DMS53 treated with DMSO at 0.1 percent for 48 hours (cell line): Measurements from ENCODE around the gene UNK.
"Not testable (repeated sequence)": the region's sequence is repeated elsewhere in the genome, so short reads cannot be mapped to it uniquely, and the experiment has no call there.

Source experiments
- DNase-seq: peaks from one replicate; lab custom pipeline; 2025; ENCODE audit not compliant: unreplicated experiment; lab: John Stamatoyannopoulos, UW

The UNK gene

DNA sequence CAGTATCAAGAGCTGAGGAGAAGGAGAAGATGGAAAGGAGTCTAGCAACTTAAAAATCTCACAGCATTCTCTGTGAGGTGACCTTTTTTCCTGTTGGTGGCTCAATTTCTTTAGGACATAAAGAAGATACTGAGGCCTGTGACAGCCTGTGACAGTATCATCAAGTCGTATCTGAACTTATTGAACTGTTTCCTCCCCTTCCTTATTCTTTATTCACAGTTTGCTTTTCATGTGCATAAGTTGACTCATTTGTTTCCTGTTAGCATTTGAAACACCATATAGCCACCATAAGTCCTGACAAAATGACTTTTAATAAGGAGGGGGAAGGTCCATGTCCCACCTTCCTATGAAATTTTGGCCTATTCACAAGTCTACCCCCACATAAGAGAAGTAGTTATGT, 8.9 kb downstream of the UNK start:
- DNase-seq, result no peak

DNA sequence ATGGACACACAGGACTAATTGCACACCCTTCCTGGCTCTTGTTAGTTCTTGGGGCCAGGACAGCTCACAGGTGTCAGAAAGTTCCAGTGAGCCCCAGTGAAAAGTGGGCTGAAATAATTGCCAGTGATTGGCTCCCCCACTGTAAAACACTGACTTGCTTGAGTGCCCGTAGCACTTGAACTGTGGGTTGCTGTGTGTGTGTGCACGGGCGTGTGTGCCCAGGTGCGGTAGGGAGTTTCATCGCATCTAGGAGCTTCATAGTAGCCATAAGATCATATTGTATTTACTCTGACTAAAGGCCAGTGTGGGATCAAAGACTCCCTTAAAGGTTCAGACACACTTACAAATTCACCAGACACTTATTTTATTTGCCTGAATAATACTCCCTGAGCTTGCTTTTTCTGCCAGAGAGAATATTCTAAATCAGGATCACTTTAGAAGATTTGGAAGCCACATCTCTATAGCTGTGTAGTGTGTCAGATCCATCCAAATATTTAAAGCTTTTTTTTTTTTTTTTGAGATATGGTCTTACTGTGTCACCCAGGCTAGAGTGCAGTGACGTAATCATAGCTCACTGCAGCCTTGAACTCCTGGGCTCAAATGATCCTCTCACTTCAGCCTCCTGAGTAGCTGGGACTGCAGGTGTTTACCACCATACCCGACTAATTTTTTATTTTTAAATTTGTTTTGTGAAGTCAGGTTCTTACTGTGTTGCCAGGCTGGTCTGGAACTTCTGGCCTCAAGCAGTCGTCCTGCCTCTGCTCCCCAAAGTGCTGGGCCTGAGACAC, 11.4 kb downstream of the UNK start:
- DNase-seq, result no peak

DNA sequence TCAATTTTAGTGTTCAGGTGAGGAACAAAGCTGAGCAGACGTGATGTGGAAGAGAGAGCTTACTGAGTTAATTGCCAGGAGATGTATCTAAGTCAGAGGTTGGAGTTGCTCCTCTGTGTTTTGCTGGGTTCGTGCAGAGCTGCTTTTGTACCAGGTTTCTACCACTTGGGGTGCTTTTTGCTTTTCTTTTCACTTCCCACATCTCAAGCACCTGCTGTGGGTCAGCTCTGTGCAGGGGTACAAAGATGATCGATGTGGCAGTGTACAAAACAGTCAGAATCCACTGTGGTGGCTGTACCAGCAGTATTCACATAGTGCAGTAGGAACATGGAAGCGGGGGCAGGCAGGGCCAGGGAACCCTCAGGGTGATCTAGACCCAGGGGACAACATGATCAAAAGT, 14.8 kb downstream of the UNK start:
- no peak for DNase-seq

DNA sequence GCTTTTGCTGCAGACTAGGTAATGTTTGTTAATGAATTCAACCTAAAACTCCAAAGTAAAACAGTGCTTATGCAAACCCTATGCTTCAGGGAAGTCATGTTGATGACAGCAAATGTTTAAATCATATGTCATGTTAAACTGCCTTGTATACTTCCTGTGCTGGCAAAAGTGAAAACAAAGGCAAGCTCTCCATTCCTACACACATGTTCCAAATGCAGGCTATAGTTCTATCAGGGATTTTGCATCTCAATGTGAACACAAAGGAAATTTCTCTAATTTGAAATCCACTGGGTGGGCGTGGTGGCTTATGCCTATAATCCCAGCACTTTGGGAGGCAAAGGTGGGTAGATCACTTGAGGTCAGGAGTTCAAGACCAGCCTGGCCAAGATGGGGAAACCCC, 19.3 kb downstream of the UNK start:
- no peak for DNase-seq

DNA sequence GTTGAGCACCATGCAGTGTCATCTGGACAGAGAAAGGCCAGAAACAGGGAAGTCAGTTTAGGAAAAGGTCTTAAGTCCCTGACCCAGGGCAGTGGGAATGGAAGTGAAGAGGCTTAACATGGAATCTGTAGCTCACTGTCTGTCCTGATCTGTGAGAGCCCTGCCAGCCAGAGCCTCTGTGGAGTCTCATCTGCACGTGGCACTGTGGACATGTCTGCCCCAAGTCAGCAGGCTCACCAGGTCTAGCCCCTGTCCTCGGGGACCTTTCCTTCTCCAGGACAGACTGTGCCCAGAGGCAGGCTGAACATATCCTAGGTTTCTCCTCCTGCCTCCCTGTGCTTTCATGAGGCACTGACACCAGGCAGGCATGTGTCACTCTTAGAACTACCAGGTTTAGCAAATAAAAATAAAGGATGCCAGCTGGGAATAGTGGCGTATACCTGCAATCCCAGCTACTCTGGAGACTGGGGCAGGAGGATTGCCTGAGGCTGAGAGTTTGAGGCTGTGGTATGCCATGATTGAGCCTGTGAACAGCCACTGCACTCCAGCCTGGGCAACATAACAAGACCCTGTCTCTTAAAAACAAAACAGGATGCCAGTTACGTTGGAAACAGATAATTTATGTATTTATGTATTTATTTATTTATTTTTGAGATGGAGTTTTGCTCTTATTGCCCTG, 22.4 kb downstream of the UNK start:
- no peak for DNase-seq

DNA sequence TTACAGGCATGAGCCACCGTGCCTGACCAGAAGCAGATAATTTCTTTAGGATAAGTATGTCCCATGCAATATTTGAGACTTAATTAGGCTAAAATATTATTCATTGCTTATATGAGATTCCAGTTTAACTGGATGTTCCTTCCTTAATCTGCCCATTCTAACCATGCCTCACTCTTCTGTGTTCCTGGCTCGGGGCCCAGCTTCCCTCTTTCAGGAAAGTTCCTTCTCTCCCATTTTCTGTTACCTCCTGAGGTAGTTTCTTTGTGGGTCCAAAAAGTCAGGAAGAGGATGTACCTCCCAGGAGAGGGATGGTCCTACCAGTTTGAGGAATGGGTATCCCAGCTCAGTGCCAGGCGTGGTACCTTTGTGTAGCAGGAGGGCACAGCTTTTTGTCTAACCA, 23.3 kb downstream of the UNK start:
- no peak for DNase-seq

DNA sequence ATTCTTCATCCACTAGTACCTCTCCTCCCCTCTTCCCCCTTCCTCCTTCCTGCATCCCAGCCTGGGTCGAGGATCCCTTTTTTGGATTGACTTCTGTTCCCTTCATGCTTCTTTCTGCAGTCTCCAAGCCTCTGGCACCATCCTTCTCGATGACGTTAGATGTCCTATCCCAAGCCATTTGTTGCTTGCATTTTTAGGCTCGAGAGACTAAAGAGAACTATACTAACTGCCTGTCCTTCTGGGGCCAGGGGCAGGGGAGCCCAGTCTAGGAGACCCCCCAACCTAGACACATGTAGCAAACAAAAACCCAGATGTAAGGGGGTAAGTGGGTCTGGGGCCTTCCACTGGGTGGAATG, 23.9 kb downstream of the UNK start:
- no peak for DNase-seq

DNA sequence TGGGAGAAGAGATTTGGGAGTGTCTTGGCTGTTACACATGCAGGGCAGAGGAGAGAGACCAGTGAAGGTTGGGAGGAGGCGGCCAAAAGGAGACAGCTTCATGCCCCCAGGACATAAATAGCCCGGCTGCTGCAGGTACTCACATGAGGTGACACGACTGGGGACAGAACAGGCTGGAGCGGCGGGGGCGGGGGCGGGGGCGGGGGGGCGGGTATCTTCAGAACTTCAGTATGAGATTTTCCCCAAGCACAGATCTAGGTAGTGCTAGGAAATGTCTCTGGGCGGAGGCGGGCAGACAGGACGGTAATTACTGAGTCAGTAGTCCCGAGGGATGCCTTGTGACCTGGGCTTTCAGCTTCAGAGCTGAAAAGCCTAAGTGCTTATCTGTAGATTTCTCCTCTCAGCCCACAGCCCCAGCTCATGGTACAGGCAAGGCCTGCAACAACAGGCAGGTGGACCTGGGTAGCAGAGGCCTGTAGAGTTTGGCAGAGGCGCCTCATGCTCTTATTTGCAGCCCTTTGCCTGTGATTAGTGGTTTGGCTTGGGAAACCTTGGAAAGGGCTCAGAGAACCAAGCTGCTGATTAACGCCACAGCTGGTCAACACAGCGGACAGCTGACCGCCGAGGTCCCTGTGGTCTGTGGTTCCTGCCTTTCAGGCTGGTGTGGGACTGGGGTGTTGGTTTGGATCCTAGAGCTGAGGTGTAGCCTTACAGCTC, 24.5 kb downstream of the UNK start:
- DNase-seq, result no peak

DNA sequence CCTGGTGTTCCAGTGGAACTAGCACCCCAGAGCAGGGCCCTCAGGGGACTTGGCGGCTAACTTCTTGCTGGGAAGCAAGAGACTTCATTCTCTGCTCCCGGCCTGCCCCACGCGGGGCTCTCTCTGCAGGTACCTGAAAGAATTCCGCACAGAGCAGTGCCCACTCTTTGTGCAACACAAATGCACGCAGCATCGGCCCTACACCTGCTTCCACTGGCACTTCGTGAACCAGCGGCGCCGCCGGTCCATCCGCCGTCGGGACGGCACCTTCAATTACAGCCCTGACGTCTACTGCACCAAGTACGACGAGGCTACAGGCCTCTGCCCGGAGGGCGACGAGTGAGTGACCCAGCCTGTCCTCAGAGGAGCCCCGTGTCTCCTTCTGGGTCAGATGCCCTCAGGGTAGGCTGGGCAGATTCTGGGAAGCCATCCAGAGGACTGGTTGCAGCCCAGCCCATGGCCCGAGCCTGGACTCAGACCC, 25.1 kb downstream of the UNK start:
- DNase-seq, result no peak

DNA sequence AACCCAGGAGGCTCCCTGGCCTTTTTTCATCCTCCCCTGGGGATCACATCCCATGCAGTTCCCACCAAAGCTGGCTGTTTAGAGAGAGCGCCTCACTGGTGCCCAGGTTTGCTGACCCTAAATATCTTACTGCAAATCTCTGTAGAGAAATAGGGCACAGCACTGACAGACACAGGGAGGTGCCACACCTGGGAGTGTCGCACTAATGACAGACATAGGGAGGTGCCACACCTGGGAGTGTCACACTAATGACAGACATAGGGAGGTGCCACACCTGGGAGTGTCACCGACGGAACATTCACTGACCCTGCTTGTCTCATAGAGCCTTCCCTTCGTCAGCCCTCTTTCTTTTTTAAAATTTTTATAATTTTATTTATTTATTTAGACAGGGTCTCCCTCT, 25.6 kb downstream of the UNK start:
- DNase-seq, result no peak

DNA sequence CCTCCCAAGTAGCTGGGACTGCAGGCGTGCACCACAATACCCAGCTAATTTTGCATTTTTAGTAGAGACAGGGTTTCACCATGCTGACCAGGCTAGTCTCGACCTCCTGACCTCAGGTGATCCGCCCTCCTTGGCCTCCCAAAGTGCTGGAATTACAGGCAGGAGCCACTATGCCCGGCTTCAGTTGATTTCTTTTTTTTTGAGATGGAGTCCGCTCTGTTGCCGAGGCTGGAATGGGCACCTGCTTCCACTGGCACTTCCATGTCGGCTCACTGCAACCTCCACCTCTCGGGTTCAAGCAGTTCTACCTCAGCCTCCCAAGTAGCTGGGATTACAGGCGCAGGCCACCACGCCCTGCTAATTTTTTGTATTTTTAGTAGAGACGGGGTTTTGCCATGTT, 26.1 kb downstream of the UNK start:
- DNase-seq, result not testable (repeated sequence)

DNA sequence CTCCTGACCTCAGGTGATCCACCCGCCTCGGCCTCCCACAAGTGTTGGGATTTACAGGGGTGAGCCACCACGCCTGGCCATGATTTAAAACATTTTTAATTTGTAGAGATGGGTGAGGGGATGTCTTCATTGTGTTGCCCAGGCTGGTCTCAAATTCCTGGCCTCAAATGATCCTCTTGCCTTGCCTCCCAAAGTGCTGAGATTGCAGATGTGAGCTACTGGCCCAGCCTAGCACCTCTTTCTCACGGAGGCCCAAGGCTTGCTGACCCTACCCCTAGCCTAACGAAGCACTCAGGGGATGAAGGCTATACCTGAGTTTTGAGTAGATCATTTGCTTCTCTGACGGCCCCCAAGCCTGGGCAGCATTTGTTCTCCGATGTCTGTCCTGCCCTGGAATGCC, 26.6 kb downstream of the UNK start:
- DNase-seq, result no peak

DNA sequence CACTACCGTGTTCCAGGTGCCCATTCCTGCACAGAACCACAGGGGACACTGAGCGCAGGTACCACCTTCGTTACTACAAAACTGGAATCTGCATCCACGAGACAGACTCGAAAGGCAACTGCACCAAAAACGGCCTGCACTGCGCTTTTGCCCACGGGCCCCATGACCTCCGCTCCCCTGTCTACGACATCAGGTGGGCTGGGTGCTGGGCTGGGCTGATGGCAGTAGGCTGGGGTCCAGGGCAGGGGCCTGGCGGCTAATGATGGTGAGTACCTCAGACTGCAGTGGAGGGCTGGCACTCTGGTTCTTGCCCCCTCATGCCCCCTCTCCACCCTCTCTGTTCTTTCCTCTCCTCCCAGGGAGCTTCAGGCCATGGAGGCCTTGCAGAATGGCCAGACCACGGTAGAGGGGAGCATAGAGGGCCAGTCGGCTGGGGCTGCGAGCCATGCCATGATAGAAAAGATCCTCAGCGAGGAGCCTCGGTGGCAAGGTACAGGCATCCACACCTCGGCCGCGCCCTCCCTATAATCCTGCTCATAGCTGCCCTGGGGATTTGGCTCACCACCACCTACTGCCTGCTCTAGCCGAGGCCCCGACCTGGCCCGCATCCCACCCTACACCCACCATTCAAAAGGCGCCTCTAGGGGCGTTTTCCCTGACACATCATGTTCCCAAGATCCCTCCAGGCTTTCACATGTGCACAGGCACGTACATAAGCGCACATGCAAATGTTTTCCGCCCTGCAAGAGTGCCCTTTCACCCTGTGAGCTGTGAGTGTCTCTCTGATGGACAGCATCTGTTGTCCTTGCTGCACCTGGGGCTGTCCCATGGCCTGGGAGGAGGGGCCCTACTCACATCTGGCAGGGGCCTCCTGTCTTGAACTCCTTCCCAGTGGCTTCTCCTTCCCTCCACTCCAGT, 27.7 kb downstream of the UNK start:
- no peak for DNase-seq

DNA sequence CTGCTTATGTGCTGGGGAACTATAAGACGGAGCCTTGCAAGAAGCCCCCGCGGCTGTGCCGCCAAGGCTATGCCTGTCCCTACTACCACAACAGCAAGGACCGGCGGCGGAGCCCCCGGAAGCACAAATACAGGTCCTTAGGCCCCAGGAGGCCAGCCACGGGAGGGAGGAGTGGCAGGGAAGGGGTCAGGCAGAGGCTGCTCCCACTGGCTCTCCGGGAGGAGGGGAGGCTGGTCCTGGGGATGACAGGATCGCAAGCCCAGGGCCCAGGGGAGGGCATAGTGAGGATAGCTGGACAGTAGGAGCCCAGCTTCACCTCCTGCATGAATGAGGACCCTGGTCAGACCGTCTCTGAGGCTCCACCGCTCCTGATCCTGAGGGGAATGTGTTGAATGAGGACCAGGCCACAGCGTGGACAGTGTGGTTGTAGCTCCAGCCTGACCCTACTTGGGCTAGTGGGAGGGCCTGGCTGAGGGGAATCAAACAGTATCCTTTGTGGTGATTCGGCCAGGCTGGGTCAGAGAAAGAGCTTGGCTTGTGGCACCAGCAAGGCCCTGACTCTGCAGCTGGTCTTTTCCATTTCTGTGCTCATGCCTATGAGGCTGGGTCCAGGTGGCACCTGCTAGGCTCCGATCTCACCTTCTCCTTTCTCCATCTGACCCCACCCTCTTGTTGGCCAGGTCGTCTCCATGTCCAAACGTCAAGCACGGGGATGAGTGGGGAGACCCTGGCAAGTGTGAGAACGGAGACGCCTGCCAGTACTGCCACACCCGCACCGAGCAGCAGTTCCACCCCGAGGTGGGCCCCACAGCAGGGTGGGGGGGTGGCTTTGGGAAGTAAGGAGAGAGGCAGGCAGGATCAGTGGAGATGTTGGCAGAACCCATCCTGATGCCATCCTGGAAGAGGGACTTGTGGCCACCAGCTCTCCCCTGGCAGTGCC, 28.7 kb downstream of the UNK start:
- DNase-seq, result no peak

DNA sequence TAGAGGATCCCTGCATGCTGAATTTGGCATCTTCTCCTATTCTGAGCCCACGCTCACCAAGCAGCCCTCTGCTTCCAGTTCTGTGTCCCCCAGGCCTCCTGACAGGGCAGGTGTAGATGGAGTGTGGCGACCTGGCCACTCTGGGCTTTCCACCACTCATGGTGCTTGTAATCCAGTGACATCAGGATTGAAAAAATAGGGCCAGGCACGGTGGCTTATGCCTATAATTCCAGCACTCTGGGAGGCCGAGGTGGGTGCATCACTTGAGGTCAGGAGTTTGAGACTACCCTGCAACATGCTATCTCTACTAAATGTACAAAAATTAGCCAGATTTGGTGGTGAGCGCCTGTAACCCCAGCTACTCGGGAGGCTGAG, 29.4 kb downstream of the UNK start:
- DNase-seq, result no peak

DNA sequence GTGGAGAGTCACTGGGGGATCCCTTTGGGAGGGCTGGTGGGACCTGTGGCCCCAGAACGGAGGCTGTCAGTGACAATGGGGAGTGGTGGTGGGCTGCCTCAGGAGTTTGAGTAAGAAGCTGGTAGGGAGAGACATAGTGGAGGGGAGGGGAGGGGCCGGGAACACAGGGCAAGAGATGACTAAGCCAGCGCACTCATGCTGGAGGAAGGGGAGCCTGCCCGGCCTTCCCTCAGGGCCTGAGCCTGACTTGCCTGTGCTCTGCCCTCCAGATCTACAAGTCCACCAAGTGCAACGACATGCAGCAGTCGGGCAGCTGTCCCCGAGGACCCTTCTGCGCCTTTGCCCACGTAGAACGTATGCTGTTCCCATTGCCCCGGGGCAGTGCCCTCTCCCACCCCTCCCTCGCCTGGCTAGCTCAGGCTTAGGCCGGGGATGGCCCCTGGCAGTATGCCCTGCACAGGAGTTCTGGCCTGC, 30.3 kb downstream of the UNK start:
- DNase-seq, result no peak

DNA sequence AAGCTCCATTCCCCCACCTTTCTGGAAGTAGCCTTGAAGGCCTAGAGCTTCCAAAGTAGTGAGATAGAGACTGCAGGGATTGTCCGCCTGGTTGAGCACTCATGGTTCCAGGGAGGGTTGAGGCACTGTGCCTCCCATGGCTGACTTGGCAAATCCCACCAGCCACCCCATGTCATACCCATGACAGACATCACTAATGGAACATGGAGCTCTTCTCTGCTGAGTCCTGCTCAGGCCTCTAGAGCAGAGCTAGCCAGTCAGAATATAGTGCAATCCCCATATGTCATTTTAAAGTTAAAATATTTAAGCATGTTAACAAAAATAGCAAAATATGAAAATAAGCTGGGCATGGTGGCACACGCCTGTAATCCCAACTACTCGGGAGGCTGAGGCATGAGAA, 30.8 kb downstream of the UNK start:
- DNase-seq, result no peak

DNA sequence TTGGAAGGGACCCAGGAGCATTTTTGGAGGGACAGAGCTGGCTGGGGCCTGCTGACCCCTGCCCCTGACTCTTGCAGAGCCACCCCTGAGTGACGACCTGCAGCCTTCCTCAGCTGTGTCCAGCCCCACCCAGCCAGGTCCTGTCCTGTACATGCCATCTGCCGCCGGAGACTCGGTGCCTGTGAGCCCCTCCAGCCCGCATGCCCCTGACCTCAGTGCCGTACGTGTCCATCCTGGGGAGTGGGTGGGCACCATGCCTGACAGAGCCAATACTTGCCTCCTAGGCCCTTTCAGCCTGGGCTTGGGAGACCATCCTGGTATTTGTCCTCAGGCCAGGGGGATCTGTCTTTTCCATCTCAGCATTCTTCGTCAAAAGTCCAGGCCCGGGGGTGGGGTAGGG, 32.1 kb downstream of the UNK start:
- DNase-seq, result no peak

DNA sequence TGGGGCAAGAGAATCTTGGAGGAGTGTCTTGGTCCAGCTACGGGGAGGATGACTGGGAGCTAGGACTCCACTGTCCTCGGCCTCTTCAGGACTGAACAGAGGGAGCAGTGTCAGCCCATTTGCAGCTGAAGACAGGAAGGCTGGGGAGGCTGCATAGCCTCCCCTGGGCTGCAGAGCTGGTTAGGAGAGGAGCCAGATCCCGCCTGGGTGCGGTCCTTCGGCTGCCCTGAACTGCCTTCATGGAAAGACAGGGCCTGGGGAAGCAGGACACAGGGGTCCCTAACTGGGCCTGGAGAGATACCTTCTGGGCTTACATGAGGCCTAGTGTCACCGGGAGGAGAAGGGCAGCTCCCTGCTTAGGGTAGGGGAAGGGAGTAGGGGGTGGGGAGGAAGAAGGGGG, 33.0 kb downstream of the UNK start:
- DNase-seq, result no peak

DNA sequence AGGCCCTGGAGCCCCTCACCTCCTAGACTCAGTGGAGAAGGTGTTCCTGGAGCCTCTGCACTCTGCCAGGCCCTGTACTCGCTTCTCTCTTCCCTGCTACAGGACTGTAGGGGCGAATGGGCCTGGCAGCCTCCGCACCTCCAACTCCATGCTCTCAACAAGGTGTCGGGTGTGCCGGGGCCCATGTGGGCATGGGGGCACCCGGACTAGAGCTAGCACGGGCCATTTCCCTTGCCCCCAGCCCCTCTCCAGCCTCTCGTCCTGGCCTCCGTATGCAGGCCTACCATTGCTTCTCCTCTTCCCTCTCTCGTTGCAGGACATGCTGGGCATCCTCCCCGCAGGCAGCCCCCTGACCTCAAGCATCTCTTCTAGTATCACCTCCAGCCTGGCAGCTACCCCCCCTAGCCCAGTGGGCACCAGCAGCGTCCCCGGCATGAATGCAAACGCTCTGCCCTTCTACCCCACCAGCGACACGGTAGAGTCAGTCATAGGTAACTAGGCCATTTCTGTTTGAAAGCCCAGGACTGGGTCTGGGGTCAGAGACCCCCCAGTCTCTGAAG, 33.8 kb downstream of the UNK start:
- DNase-seq, result no peak
